HepG2 (cell line): Measurements from ENCODE around the gene PSKH1. TPM values are rescaled to one million over a fixed set of nuclear protein-coding genes. Genes with fewer than 3 reads are reported as not detected.

Experiments
- ARNT ChIP-seq: fragments of 450-650 bp; IDR thresholded peaks from 2 replicates; pipeline ENCODE4 v1.6.1; 2017
- GATAD2A ChIP-seq: IDR thresholded peaks from 2 replicates; pipeline ENCODE4 v1.6.1; 2016
- GFI1 ChIP-seq: sonication (generic); formaldehyde crosslinking; IDR thresholded peaks from 2 replicates; pipeline ENCODE4 v1.5.0; 2020; ENCODE audit warnings: missing genetic modification reagents, mild to moderate bottlenecking, borderline replicate concordance
- KMT2B ChIP-seq: IDR thresholded peaks from 2 replicates; pipeline ENCODE4 v1.6.1; 2016; ENCODE audit warnings: missing genetic modification reagents, missing compliant biosample characterization
- RFXAP ChIP-seq: sonication (generic); formaldehyde crosslinking; IDR thresholded peaks from 2 replicates; pipeline ENCODE4 v1.4.0; 2020; ENCODE audit warnings: missing genetic modification reagents, borderline replicate concordance
- ZBTB7B ChIP-seq: sonication (generic); formaldehyde crosslinking; IDR thresholded peaks from 2 replicates; pipeline ENCODE4 v1.4.0; 2020; ENCODE audit warnings: missing genetic modification reagents
- ZFX ChIP-seq: sonication (generic); formaldehyde crosslinking; IDR thresholded peaks from 2 replicates; pipeline ENCODE4 v1.4.0; 2020; ENCODE audit warnings: mild to moderate bottlenecking, low read depth, missing genetic modification reagents, moderate library complexity
- ZNF569 ChIP-seq: sonication (generic); formaldehyde crosslinking; IDR thresholded peaks from 2 replicates; pipeline ENCODE4 v1.5.0; 2020; ENCODE audit warnings: mild to moderate bottlenecking, missing genetic modification reagents, moderate library complexity, borderline replicate concordance
- ZNF776 ChIP-seq: sonication (generic); formaldehyde crosslinking; IDR thresholded peaks from 2 replicates; pipeline ENCODE4 v1.4.0; 2020; ENCODE audit warnings: mild to moderate bottlenecking, missing genetic modification reagents
- polyA plus RNA-seq, 8 experiments: library from polyadenylated mRNA; depleted of rRNA in 3 of 8; stranded (reverse) in 7 of 8; unstranded in 1 of 8; fragments of >200 nt; fragmentation: Illumina TruSeq in 4 of 8; extraction: Trizol in 4 of 8; gene quantifications; 2 replicates each; pipeline versions ENCODE4 v1.2.1 to v1.2.3, GENCODE V29; 2011 to 2016; ENCODE audit warnings: low read depth in 4 of 8, missing spikeins in 1 of 8, mixed read lengths in 1 of 8; ENCODE audit not compliant: insufficient read depth in 1 of 8
- total RNA-seq, 5 experiments: library from RNA; depleted of rRNA; stranded (reverse); fragments of >200 nt; fragmentation: Illumina TruSeq; extraction: Trizol; gene quantifications; 2 replicates each; pipeline ENCODE4 v1.2.3, GENCODE V29; 2016; ENCODE audit warnings: low read depth in 1 of 5
- TF ChIP-seq, protein P1 (sequence below): sonication (generic); formaldehyde crosslinking; IDR thresholded peaks from 2 replicates; pipeline ENCODE4 v1.4.0; 2020; ENCODE audit warnings: missing genetic modification reagents
- TF ChIP-seq, protein P2 (sequence below): IDR thresholded peaks from 2 replicates; pipeline ENCODE4 v1.6.1; 2016; ENCODE audit warnings: low read depth, missing genetic modification reagents, missing compliant biosample characterization
- TF ChIP-seq, protein P3 (sequence below): sonication (generic); formaldehyde crosslinking; IDR thresholded peaks from 2 replicates; pipeline ENCODE4 v1.4.0; 2020; ENCODE audit warnings: mild to moderate bottlenecking, low read depth, missing genetic modification reagents
- TF ChIP-seq, protein P4 (sequence below): sonication (generic); formaldehyde crosslinking; IDR thresholded peaks from 2 replicates; pipeline ENCODE4 v1.4.0; 2020; ENCODE audit warnings: mild to moderate bottlenecking, missing genetic modification reagents, borderline replicate concordance
- TF ChIP-seq, protein P5 (sequence below): sonication (generic); formaldehyde crosslinking; IDR thresholded peaks from 2 replicates; pipeline ENCODE4 v1.5.1; 2020; ENCODE audit warnings: mild to moderate bottlenecking, missing genetic modification reagents, borderline replicate concordance
- TF ChIP-seq, protein P6 (sequence below): sonication (generic); formaldehyde crosslinking; IDR thresholded peaks from 2 replicates; pipeline ENCODE4 v1.4.0; 2020; ENCODE audit warnings: mild to moderate bottlenecking, missing genetic modification reagents

Gene PSKH1
- total and polyA plus RNA-seq, 2 of the 13 experiments (the other 11 are each of a cell fraction or from before 2014, with no cell fraction given): 8.4 to 19.1 TPM

DNA sequence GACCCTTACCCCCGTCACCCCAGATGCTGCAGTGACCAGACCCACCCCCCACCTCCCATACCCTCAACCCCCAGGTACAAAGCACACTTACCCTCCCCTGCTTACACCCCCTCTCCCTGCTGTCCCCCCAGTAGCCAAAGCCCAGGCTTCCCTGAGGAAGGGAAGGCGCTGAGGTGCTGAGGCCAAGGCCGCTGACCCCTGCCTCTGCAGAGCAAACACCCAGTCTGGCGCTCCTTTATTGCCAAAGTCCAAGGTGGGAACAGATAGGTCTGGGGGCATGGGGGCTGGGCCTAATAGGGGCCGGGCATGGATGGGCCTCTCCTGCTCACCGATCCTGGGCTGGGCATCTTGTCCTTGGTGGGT is 50.2 kb downstream of the PSKH1 start (continued):
- peak; percentile 90; the same call in 1 of the 2 replicates for TF ChIP-seq ZNF569
- TF ChIP-seq, protein P1, sequence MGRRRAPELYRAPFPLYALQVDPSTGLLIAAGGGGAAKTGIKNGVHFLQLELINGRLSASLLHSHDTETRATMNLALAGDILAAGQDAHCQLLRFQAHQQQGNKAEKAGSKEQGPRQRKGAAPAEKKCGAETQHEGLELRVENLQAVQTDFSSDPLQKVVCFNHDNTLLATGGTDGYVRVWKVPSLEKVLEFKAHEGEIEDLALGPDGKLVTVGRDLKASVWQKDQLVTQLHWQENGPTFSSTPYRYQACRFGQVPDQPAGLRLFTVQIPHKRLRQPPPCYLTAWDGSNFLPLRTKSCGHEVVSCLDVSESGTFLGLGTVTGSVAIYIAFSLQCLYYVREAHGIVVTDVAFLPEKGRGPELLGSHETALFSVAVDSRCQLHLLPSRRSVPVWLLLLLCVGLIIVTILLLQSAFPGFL: no peak
- TF ChIP-seq KMT2B (CRISPR knock-in tag): no peak; the same call in 1 of the 2 replicates
- TF ChIP-seq ARNT: no peak
- peak; percentile 60; the same call in 1 of the 2 replicates for TF ChIP-seq ZFX (CRISPR knock-in tag)
- TF ChIP-seq, protein P2, sequence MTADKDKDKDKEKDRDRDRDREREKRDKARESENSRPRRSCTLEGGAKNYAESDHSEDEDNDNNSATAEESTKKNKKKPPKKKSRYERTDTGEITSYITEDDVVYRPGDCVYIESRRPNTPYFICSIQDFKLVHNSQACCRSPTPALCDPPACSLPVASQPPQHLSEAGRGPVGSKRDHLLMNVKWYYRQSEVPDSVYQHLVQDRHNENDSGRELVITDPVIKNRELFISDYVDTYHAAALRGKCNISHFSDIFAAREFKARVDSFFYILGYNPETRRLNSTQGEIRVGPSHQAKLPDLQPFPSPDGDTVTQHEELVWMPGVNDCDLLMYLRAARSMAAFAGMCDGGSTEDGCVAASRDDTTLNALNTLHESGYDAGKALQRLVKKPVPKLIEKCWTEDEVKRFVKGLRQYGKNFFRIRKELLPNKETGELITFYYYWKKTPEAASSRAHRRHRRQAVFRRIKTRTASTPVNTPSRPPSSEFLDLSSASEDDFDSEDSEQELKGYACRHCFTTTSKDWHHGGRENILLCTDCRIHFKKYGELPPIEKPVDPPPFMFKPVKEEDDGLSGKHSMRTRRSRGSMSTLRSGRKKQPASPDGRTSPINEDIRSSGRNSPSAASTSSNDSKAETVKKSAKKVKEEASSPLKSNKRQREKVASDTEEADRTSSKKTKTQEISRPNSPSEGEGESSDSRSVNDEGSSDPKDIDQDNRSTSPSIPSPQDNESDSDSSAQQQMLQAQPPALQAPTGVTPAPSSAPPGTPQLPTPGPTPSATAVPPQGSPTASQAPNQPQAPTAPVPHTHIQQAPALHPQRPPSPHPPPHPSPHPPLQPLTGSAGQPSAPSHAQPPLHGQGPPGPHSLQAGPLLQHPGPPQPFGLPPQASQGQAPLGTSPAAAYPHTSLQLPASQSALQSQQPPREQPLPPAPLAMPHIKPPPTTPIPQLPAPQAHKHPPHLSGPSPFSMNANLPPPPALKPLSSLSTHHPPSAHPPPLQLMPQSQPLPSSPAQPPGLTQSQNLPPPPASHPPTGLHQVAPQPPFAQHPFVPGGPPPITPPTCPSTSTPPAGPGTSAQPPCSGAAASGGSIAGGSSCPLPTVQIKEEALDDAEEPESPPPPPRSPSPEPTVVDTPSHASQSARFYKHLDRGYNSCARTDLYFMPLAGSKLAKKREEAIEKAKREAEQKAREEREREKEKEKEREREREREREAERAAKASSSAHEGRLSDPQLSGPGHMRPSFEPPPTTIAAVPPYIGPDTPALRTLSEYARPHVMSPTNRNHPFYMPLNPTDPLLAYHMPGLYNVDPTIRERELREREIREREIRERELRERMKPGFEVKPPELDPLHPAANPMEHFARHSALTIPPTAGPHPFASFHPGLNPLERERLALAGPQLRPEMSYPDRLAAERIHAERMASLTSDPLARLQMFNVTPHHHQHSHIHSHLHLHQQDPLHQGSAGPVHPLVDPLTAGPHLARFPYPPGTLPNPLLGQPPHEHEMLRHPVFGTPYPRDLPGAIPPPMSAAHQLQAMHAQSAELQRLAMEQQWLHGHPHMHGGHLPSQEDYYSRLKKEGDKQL (CRISPR knock-in tag): peak; percentile 55; the same call in 1 of the 2 replicates
- TF ChIP-seq GATAD2A (CRISPR knock-in tag): peak; percentile 74
- TF ChIP-seq RFXAP (CRISPR knock-in tag): no peak
- TF ChIP-seq ZNF776 (CRISPR knock-in tag): peak; percentile 15; the same call in 1 of the 2 replicates
- TF ChIP-seq, protein P3, sequence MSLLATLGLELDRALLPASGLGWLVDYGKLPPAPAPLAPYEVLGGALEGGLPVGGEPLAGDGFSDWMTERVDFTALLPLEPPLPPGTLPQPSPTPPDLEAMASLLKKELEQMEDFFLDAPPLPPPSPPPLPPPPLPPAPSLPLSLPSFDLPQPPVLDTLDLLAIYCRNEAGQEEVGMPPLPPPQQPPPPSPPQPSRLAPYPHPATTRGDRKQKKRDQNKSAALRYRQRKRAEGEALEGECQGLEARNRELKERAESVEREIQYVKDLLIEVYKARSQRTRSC (CRISPR knock-in tag): no peak; the same call in 1 of the 2 replicates
- TF ChIP-seq, protein P4, sequence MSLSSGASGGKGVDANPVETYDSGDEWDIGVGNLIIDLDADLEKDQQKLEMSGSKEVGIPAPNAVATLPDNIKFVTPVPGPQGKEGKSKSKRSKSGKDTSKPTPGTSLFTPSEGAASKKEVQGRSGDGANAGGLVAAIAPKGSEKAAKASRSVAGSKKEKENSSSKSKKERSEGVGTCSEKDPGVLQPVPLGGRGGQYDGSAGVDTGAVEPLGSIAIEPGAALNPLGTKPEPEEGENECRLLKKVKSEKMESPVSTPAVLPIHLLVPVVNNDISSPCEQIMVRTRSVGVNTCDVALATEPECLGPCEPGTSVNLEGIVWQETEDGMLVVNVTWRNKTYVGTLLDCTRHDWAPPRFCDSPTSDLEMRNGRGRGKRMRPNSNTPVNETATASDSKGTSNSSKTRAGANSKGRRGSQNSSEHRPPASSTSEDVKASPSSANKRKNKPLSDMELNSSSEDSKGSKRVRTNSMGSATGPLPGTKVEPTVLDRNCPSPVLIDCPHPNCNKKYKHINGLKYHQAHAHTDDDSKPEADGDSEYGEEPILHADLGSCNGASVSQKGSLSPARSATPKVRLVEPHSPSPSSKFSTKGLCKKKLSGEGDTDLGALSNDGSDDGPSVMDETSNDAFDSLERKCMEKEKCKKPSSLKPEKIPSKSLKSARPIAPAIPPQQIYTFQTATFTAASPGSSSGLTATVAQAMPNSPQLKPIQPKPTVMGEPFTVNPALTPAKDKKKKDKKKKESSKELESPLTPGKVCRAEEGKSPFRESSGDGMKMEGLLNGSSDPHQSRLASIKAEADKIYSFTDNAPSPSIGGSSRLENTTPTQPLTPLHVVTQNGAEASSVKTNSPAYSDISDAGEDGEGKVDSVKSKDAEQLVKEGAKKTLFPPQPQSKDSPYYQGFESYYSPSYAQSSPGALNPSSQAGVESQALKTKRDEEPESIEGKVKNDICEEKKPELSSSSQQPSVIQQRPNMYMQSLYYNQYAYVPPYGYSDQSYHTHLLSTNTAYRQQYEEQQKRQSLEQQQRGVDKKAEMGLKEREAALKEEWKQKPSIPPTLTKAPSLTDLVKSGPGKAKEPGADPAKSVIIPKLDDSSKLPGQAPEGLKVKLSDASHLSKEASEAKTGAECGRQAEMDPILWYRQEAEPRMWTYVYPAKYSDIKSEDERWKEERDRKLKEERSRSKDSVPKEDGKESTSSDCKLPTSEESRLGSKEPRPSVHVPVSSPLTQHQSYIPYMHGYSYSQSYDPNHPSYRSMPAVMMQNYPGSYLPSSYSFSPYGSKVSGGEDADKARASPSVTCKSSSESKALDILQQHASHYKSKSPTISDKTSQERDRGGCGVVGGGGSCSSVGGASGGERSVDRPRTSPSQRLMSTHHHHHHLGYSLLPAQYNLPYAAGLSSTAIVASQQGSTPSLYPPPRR (CRISPR knock-in tag): peak; percentile 87; the same call in 1 of the 2 replicates
- TF ChIP-seq, protein P5, sequence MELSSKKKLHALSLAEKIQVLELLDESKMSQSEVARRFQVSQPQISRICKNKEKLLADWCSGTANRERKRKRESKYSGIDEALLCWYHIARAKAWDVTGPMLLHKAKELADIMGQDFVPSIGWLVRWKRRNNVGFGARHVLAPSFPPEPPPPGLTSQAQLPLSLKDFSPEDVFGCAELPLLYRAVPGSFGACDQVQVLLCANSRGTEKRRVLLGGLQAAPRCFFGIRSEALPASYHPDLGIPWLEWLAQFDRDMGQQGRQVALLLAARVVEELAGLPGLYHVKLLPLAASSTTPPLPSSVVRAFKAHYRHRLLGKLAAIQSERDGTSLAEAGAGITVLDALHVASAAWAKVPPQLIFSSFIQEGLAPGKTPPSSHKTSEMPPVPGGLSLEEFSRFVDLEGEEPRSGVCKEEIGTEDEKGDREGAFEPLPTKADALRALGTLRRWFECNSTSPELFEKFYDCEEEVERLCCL (CRISPR knock-in tag): no peak
- TF ChIP-seq, protein P6, sequence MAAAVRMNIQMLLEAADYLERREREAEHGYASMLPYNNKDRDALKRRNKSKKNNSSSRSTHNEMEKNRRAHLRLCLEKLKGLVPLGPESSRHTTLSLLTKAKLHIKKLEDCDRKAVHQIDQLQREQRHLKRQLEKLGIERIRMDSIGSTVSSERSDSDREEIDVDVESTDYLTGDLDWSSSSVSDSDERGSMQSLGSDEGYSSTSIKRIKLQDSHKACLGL: no peak
- TF ChIP-seq ZBTB7B (CRISPR knock-in tag): peak; percentile 95
- peak; percentile 92 for TF ChIP-seq GFI1 (CRISPR knock-in tag)
